ENCODE measurements around the gene SLC16A12. TPM values are rescaled to one million over a fixed set of nuclear protein-coding genes. Genes with fewer than 3 reads are reported as not detected.

Gene SLC16A12
- total and polyA plus RNA-seq, 2 of the 13 experiments (the other 11 are each of a cell fraction or from before 2014, with no cell fraction given), result 0.02 TPM; not detected in 1

DNA sequence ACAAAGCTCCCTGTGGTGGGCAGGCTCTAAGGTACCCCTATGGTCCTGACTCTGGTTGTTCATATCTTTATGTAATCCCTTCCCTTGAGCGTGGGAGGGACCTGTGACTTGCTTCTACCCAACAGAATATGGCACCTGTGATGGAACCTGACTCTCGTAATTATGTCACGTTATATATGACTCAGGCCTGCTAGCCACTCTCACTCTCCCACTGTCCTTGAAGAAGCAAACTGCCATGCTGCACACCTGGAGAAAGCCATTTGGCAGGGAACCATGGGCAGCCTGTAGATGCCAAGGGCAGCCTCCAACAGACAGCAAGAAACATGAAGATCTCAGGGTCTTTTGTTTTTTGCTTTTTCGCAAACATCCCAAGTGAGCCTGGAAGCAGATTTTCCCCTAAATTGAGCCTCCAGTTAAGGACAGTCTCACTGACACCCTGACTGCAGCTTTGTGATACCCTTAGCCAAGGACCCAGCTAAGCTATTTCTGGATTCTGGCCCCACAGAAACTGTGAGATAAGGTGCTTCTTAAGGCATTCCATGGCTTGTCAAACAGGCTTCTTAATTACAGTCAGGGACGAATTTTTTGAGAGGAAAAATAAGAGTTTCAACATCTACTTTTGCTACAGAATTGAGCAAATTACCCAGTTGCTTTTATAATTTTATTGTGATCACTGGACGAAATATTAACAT lies 71.4 kb downstream of the SLC16A12 start (continued):
- TF ChIP-seq, protein P1, sequence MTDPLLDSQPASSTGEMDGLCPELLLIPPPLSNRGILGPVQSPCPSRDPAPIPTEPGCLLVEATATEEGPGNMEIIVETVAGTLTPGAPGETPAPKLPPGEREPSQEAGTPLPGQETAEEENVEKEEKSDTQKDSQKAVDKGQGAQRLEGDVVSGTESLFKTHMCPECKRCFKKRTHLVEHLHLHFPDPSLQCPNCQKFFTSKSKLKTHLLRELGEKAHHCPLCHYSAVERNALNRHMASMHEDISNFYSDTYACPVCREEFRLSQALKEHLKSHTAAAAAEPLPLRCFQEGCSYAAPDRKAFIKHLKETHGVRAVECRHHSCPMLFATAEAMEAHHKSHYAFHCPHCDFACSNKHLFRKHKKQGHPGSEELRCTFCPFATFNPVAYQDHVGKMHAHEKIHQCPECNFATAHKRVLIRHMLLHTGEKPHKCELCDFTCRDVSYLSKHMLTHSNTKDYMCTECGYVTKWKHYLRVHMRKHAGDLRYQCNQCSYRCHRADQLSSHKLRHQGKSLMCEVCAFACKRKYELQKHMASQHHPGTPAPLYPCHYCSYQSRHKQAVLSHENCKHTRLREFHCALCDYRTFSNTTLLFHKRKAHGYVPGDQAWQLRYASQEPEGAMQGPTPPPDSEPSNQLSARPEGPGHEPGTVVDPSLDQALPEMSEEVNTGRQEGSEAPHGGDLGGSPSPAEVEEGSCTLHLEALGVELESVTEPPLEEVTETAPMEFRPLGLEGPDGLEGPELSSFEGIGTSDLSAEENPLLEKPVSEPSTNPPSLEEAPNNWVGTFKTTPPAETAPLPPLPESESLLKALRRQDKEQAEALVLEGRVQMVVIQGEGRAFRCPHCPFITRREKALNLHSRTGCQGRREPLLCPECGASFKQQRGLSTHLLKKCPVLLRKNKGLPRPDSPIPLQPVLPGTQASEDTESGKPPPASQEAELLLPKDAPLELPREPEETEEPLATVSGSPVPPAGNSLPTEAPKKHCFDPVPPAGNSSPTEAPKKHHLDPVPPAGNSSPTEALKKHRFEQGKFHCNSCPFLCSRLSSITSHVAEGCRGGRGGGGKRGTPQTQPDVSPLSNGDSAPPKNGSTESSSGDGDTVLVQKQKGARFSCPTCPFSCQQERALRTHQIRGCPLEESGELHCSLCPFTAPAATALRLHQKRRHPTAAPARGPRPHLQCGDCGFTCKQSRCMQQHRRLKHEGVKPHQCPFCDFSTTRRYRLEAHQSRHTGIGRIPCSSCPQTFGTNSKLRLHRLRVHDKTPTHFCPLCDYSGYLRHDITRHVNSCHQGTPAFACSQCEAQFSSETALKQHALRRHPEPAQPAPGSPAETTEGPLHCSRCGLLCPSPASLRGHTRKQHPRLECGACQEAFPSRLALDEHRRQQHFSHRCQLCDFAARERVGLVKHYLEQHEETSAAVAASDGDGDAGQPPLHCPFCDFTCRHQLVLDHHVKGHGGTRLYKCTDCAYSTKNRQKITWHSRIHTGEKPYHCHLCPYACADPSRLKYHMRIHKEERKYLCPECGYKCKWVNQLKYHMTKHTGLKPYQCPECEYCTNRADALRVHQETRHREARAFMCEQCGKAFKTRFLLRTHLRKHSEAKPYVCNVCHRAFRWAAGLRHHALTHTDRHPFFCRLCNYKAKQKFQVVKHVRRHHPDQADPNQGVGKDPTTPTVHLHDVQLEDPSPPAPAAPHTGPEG (CRISPR knock-in tag; IDR thresholded peaks at IDR 0.05), result no peak
- no peak for TF ChIP-seq ZNF790 (CRISPR knock-in tag; IDR thresholded peaks at IDR 0.05; ENCODE audit: borderline replicate concordance)

DNA sequence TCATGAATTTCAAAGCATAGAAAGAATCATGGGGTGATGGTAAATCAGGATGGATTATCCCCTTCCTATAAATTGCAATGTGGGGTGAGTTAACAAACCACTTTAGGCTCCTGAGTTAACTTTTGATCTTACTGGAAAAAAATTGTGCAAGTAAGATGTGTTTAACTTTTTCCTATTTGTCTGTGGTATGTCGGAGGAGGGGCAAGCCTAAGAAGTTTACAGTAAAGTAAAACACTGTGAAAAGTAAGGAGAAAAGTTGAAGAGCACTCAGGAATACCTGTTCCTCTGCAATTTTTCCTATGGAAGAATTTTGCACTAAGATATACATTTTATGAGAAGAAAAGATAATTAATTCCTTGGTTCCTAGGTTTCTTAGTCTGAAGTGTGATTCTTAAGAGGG lies 76.6 kb downstream of the SLC16A12 start:
- H3K79me2 ChIP-seq (ENCODE audit: insufficient read depth, low read length), result no peaks in the 10 kb centered on the region
- no peak overlapping the region for H3K27ac ChIP-seq (ENCODE audit: extremely low read length, insufficient read depth, low read length)
- ChIA-PET POLR2A (no interaction called here), CTCF (ENCODE audit: low intra/inter-chr PET ratio, low total read pairs) (no interaction called here)
- DNase-seq (ENCODE audit: low spot score), result no peak
- FAIRE-seq, result no peak
- intact Hi-C loops (cut with micrococcal nuclease; ENCODE audit: unreplicated experiment), result no loop called here
- no peaks in the 10 kb centered on the region for H3K27me3 ChIP-seq (ENCODE audit: control insufficient read depth in 1 of 2, insufficient read depth in 2 of 2, low read length in 2 of 2)
- no peak overlapping the region for H3K9ac ChIP-seq (ENCODE audit: insufficient read depth, low read depth, low read length)
- in situ Hi-C loops (cut with HindIII; ENCODE audit: extremely low pct_ligation_motif_present, low pct_unique_long_range_greater_than_20kb), result no loop called here
- no peak overlapping the region for H3K4me2 ChIP-seq (ENCODE audit: low read depth, low read length)
- ATAC-seq, result no peak
- no peaks in the 10 kb centered on the region for H4K20me1 ChIP-seq (ENCODE audit: insufficient read depth, low read length)
- H3K9me3 ChIP-seq (ENCODE audit: low read length), result no peaks in the 10 kb centered on the region
- no peak for TF ChIP-seq SYNCRIP (IDR thresholded peaks at IDR 0.05; ENCODE audit: insufficient read depth, low read depth, low read length)
- no peaks in the 10 kb centered on the region for H3K36me3 ChIP-seq (replicated peaks in 1 of 2; ENCODE audit: control insufficient read depth in 1 of 2, insufficient read depth in 2 of 2, low read length in 2 of 2)
- no peak overlapping the region for H2AFZ ChIP-seq (ENCODE audit: low read length)
- WGBS (ENCODE audit: low lambda C conversion rate), result 3% methylated on average over 1 of the region's 1 CpG
- H3K4me1 ChIP-seq (ENCODE audit: insufficient read depth, low read length), result no peaks in the 10 kb centered on the region
- BruUV-seq (replicated peaks), result no TSS peak
- H3K4me3 ChIP-seq (replicated peaks in 1 of 3; ENCODE audit: insufficient read depth in 1 of 3, low read depth in 2 of 3, low read length in 3 of 3), result no peak overlapping the region
